ENCODE data around the gene HSPB9. TPM values are rescaled to one million over a fixed set of nuclear protein-coding genes. Genes with fewer than 3 reads are reported as not detected.

Gene HSPB9
- total and polyA plus RNA-seq, 9 of the 15 experiments (the other 6 are each of a cell fraction or from before 2014, with no cell fraction given) = 0.04 to 0.16 (median 0.08) TPM; not detected in 3

DNA sequence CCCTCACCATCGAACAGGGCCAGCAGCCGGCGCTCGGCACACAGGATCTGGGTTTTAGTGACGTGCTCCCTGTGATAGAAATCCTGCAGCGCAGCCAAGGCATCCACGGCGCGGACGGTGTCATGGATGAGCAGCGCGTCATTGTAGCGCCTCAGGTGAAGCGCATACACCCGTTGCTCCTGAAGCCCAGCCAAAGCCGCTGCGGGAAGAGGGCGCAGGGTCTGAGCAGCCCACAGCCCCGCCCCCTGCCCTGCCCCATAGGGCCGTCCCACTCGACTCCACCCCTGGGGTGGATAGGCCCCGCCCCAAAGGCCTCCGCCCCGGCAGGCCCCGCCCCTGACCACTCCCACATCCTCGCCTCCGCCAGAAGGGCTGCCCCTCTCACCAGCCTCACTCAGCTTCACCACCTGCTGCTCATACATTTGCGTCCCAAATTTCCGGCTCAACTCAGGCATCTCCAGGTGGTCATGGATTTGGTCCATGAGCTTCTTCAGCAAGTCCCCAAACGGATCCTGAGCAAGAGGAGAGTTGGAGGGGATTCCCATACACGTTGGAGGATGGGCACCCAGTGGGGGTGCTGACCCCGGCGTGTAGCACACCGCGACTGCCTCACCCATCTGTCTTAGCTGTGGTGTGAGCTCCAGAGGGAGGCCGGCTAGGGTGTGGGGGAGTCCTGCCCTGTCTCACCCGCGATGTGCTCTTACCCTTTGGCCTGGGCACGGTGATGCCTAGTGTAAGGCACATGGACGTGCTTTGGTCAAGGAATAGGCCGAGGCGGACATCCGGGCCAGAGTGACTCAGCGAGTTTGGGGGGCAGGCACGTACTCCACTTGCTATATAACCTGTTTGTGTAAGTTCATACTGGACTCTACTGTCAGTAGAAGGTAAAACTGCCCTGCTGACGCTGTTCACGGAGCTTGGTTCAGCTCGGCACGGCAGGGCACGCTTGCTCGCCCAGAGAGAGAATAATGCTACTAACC lies 14.7 kb upstream of the HSPB9 start (continued):
- TF ChIP-seq, protein P1, sequence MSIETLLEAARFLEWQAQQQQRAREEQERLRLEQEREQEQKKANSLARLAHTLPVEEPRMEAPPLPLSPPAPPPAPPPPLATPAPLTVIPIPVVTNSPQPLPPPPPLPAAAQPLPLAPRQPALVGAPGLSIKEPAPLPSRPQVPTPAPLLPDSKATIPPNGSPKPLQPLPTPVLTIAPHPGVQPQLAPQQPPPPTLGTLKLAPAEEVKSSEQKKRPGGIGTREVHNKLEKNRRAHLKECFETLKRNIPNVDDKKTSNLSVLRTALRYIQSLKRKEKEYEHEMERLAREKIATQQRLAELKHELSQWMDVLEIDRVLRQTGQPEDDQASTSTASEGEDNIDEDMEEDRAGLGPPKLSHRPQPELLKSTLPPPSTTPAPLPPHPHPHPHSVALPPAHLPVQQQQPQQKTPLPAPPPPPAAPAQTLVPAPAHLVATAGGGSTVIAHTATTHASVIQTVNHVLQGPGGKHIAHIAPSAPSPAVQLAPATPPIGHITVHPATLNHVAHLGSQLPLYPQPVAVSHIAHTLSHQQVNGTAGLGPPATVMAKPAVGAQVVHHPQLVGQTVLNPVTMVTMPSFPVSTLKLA (conservative IDR thresholded peaks at IDR 0.05) = no peak
- TF ChIP-seq HNRNPK (IDR thresholded peaks at IDR 0.05; ENCODE audit: low read depth, low read length, poor library complexity, severe bottlenecking) (no peak), SREBF2 (CRISPR knock-in tag; IDR thresholded peaks at IDR 0.05) (no peak), GABPB1 (CRISPR knock-in tag; IDR thresholded peaks at IDR 0.05) (no peak), KDM2B (CRISPR knock-in tag; IDR thresholded peaks at IDR 0.05) (no peak), KLF1 (tag; IDR thresholded peaks at IDR 0.05) (no peak), SRSF3 (IDR thresholded peaks at IDR 0.05; ENCODE audit: insufficient read depth, low read length) (no peak), TAL1 (IDR thresholded peaks at IDR 0.05) (no peak), MCM5 (IDR thresholded peaks at IDR 0.05; ENCODE audit: low read depth) (no peak), OTX1 (CRISPR knock-in tag; IDR thresholded peaks at IDR 0.05) (no peak), SLC30A9 (CRISPR knock-in tag; IDR thresholded peaks at IDR 0.05) (no peak), ZNF224 (CRISPR knock-in tag; IDR thresholded peaks at IDR 0.05) (no peak), EP400 (IDR thresholded peaks at IDR 0.05) (no peak)
- TF ChIP-seq, protein P2, sequence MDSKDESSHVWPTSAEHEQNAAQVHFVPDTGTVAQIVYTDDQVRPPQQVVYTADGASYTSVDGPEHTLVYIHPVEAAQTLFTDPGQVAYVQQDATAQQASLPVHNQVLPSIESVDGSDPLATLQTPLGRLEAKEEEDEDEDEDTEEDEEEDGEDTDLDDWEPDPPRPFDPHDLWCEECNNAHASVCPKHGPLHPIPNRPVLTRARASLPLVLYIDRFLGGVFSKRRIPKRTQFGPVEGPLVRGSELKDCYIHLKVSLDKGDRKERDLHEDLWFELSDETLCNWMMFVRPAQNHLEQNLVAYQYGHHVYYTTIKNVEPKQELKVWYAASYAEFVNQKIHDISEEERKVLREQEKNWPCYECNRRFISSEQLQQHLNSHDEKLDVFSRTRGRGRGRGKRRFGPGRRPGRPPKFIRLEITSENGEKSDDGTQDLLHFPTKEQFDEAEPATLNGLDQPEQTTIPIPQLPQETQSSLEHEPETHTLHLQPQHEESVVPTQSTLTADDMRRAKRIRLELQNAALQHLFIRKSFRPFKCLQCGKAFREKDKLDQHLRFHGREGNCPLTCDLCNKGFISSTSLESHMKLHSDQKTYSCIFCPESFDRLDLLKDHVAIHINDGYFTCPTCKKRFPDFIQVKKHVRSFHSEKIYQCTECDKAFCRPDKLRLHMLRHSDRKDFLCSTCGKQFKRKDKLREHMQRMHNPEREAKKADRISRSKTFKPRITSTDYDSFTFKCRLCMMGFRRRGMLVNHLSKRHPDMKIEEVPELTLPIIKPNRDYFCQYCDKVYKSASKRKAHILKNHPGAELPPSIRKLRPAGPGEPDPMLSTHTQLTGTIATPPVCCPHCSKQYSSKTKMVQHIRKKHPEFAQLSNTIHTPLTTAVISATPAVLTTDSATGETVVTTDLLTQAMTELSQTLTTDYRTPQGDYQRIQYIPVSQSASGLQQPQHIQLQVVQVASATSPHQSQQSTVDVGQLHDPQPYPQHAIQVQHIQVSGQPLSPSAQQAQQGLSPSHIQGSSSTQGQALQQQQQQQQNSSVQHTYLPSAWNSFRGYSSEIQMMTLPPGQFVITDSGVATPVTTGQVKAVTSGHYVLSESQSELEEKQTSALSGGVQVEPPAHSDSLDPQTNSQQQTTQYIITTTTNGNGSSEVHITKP (IDR thresholded peaks at IDR 0.05; ENCODE audit: partially characterized antibody) = no peak
- TF ChIP-seq, protein P3, sequence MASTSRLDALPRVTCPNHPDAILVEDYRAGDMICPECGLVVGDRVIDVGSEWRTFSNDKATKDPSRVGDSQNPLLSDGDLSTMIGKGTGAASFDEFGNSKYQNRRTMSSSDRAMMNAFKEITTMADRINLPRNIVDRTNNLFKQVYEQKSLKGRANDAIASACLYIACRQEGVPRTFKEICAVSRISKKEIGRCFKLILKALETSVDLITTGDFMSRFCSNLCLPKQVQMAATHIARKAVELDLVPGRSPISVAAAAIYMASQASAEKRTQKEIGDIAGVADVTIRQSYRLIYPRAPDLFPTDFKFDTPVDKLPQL (IDR thresholded peaks at IDR 0.05; ENCODE audit: extremely low read depth, insufficient read length) = no peak
